GM21390 (cell line): ENCODE results near the gene KLF4.

Experiments used
- ATAC-seq: cut with Tn5 transposase; IDR thresholded peaks from one replicate; pipeline ENCODE4 v1.9.1; 2021; ENCODE audit not compliant: unreplicated experiment

The KLF4 gene

DNA sequence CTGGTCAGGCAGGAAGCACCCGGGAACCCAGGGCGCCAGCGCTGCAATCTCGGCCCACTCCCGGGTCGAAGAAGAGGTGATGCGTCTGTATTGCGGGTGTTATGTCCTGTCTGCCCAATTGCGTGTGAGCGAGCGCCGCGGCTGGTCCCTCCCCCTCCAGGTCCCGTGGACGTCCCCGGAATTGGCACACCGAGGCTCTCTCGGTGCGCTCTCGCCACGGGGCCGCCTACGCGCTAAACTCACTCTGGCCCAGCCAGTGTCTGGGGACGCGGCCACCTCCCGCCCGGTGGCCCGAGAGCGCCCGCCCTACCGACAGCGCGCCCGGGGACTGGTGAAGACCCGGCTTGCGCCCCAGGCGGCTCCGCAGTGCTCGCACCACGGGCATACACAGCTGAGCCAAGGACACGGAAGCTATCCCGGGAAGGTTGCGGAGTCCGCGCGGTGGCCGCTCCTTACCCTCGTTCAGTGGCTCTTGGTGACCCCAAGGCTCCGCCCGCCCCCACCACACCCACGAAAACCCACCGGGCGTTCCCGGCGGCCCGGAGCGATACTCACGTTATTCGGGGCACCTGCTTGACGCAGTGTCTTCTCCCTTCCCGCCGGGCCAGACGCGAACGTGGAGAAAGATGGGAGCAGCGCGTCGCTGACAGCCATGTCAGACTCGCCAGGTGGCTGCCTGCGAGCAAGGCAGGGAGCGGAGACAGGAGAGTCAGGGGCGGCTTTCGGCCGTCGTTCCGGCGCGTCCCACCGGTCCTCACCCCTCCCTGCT lies 1.0 kb downstream of the KLF4 start:
- ATAC-seq = no peak

- no peak for ATAC-seq
These were observed 1.8 kb downstream of the KLF4 start for GRCh38 chr9:107487521-107488374.

- no peak for ATAC-seq
These were observed 2.7 kb downstream of the KLF4 start for GRCh38 chr9:107486674-107487520.

DNA sequence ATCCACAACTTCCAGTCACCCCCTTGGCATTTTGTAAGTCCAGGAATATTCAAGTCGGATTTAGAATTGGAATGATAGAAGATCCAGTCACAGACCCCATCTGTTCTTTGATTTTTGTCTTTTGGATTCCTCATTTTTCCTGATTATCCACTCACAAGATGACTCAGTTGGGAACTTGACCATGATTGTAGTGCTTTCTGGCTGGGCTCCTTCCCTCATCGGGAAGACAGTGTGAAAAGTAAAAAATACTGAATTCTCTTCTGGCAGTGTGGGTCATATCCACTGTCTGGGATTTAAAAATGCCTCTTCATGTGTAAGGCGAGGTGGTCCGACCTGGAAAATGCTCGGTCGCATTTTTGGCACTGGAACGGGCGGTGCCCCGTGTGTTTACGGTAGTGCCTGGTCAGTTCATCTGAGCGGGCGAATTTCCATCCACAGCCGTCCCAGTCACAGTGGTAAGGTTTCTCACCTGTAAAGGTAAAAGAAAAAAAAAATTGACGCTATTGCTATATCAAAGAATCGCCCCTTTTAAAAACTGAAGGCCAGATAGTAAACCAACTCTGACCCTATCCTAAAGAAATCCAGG lies 4.0 kb downstream of the KLF4 start:
- no peak for ATAC-seq

DNA sequence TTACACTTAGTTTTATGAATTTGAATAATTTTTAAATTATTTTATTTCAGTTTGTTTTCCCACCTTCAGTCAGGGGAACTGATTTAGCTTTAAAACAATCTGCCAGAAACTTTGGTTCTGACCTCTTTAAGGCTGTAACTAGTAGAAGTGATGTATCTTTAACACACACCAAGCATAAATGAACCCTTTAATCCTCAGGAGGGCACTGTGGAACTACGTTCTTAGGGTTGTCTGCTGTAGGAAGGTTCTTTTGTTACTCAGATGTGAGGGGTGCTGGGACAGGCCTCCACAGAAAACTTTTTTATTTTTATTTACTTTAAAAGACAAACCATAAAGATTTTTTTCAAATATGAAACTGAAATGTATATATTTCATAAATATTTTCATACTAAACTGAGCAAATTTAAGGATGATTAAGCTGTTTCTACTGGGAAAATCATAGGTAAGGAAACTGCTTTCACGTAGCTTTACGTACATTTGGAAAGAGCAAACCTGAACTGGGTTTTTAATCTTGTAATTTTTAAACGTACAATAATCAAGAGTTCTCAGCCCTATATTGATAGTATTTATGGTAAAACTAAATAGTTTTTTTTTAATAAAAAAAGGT lies 5.3 kb downstream of the KLF4 start:
- peak; percentile 70 for ATAC-seq

DNA sequence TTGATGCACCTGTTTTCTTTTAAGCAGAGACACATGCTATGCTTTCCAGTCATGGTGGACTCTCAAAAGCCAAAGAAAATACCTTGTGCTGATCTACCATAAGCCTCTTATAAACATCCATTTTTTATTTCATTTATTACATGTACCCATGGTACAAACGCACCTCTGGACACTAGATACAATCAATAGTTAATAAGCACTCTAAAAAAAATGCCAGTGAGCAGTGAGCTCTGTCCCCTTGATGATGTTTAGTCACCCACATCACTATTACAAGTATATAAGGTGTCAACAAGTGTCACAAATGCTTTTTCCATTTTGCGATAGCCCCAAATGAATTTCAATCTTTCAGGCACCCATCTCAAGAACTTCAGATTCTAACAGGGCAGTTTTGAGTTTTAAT lies 5.9 kb downstream of the KLF4 start:
- ATAC-seq = no peak

DNA sequence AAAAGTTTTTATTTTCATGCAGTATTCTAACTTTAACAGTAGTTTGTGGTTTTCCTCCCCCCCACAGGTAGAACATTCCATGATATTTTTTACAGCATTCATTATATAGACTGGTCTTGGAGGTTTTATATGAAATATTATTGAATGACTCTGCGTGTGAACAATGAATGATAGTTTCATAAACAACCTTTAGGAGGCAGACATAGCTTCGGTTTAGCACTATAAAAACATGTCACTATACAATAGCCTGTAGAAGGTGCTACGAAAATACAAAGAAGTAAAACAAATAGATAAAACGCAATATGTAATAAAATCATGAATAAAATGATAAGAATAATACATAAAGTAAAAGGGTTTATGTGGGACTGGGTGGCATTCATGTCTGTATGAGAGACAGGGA lies 8.5 kb downstream of the KLF4 start:
- ATAC-seq = no peak

DNA sequence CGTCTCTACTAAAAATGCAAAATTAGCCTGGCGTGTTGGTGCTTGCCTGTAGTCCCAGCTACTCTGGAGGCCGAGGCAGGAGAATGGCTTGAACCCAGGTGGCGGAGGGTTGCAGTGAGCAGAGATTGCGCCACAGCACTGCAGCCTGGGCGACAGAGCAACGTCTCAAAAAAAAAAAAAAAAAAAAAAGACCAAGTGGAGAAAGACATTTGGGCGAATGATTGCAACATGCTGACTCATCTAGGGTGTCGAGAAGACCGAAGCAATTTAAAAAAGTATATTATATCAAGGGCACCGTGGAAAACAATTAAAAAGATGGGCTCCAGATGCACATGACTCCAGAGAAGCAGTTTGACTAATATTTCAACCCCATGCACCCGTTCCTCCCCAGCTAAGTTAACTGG lies 9.2 kb downstream of the KLF4 start:
- no peak for ATAC-seq

GRCh38 chr9:107478805-107479204 lies 10.8 kb downstream of the KLF4 start:
- ATAC-seq = no peak

- ATAC-seq = no peak
These were observed 15.4 kb downstream of the KLF4 start for GRCh38 chr9:107474124-107474523.

GRCh38 chr9:107472581-107473340 lies 16.8 kb downstream of the KLF4 start:
- ATAC-seq = no peak

GRCh38 chr9:107471552-107471951 lies 18.0 kb downstream of the KLF4 start:
- no peak for ATAC-seq

- ATAC-seq = no peak
These were observed 22.2 kb downstream of the KLF4 start for GRCh38 chr9:107467416-107467815.

- no peak for ATAC-seq
These were observed 22.7 kb downstream of the KLF4 start for GRCh38 chr9:107466826-107467225.

DNA sequence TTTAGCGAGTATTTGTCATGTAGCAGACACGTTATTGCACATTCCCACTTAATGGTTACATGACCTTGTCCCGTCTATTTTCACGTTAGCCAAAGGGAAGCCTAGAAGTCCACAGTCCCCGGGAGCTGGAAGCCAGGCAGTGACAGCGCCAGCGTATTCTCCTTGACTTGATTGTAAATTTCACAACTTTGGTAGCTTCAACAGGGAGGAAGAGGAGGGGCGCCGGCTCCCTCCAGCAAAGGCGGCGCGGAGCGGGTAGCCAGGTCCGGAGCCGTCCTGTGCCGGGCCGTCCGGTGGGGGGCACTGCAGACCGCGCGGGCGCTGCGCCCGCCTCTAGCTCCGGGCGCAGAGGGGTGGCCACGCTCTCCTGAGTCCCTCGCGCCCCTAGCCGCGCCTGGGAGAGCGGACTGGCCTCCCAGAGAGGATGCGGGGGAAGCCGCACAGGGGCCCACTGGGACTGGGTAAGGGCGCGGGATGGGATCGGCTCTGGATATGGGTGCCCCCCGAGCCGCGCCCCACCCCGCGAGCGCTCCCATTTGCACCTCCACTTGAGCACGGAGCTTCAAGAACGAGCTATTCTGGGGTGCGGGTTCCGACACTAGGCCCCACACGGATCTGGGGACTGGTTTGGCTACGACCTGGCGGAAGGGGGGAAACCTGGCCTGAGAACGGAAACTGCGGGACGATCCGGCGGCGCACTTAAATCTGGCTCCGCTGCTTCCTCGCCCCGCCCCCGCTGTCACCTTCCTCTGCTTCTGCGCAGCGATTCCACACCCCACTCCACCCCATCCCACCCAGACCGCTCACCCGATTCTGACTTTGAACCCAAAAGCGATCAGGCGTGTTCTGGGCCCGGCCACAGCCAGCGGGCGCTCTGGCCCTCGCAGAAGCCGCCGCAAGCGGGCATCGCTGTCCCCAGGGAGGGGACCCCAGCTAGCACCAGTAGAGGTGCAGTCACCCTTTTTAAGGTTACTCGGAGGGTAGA lies 23.8 kb downstream of the KLF4 start:
- peak; percentile 87 for ATAC-seq

DNA sequence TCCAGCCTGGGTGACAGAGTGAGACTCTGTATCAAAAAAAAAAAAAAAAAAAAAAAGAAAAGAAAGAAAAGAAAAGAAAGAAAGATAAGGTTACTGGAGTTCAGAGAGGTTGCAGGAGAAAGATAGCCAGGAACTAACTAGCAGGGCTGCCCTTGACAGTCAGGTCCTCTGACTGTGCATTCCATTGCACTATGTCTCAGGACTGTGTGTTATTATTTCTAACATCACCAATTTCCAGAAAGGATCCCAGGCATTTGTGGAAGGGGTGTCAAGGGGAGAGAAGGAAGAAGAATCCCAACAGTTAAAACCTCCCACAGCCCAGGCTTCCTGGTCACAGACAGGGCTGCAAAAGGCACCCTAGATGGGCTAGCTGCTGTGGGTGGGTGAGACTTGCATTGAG lies 25.1 kb downstream of the KLF4 start:
- ATAC-seq = no peak

DNA sequence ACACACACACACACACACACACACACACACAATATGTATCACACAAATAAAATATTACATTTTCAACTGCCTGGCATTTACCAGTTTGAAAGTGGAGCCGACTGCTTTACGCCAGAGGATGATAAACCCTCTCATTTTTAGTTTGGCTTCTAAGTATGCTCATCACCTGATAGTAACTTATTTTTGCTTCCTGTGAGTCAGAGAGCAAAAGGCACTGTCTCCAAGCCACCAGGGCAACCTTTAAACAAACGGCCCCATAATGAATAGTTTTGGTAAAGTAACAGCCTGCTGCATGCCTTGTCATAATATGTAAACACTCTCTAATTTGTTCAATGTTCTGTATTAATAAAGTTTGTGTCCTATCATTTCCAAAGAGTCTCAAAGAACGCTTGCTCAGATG lies 26.9 kb downstream of the KLF4 start:
- no peak for ATAC-seq

- ATAC-seq = no peak
These were observed 29.2 kb downstream of the KLF4 start for GRCh38 chr9:107460153-107461023.
